SH-SY5Y (cell line): Measurements from ENCODE around the gene ARL10.

ENCODE experiments used
- GATA2 ChIP-seq: IDR thresholded peaks from 2 replicates; pipeline ENCODE4 v1.6.1; 2011; ENCODE audit warnings: mild to moderate bottlenecking, low read depth, low read length
- GATA3 ChIP-seq: IDR thresholded peaks from 2 replicates; pipeline ENCODE4 v1.6.1; 2011; ENCODE audit warnings: low read depth, mild to moderate bottlenecking, low read length, moderate library complexity

ARL10 gene

GRCh38 chr5:176388444-176389134 lies 23.3 kb downstream of the ARL10 start, which contains the start of the genes HIGD2A and NOP16:
HIGD2A (plus strand) TSS chr5:176388751; CDS start chr5:176388820, 69 bp downstream.
NOP16 (minus strand) TSS chr5:176388598; CDS start chr5:176388539, 59 bp downstream.
- TF ChIP-seq GATA2 (no peak), GATA3 (no peak)

- no peak for TF ChIP-seq GATA2
- no peak for TF ChIP-seq GATA3
These were observed 24.1 kb downstream of the ARL10 start for GRCh38 chr5:176389135-176390123.

GRCh38 chr5:176391479-176391878 lies 26.2 kb downstream of the ARL10 start:
- TF ChIP-seq GATA2, result no peak
- no peak for TF ChIP-seq GATA3

- TF ChIP-seq GATA3 (no peak), GATA2 (no peak)
These were observed 26.7 kb downstream of the ARL10 start for GRCh38 chr5:176391999-176392398.

GRCh38 chr5:176392526-176392925 lies 27.2 kb downstream of the ARL10 start:
- TF ChIP-seq GATA3, result no peak

GRCh38 chr5:176394096-176394495 lies 28.8 kb downstream of the ARL10 start:
- TF ChIP-seq GATA2, result no peak
- no peak for TF ChIP-seq GATA3

DNA sequence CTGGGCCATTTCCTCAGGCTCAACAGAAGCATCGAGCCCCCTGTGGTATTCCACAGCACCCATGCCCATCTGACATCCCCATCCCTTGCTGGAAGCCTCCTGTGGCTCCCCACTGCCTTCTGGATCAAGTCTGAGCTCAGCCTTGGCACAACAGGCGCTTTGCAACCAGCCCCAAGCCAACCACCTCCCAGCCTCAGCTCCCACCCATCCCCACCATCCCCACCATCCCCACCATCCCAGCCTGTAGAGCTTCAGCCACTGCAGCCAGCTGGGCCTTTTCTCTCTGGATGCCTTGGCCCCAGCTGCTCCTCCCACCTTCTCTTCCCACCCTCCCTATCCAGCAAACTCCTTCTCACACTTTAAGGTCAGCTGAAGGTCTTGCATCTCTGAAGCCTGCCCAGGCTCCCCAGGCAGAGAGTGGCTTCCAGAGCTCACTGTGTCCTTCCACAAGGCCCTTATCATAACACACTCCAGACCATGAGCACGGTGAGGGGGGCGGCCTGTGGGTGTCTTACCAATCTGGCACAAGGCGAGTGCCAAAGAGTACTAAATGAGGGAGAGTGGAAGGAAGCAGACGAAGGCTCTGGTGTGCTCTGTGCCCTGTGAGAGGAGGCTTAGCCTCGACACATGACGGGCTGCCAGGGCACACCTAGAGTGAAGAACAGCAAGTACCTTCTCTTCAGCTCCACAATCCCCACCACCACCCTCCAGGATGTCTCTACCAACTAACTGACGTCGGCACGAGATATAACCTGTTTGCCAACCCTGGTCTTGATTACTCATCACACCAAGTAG lies 29.8 kb downstream of the ARL10 start:
- no peak for TF ChIP-seq GATA3
- no peak for TF ChIP-seq GATA2

GRCh38 chr5:176396330-176396729 lies 31.0 kb downstream of the ARL10 start:
- TF ChIP-seq GATA2, result no peak
- TF ChIP-seq GATA3, result no peak

- TF ChIP-seq GATA3 (no peak), GATA2 (no peak)
These were observed 32.6 kb downstream of the ARL10 start for GRCh38 chr5:176397736-176398420.

- TF ChIP-seq GATA2 (no peak), GATA3 (no peak)
These were observed 35.3 kb downstream of the ARL10 start for GRCh38 chr5:176400382-176401156.

GRCh38 chr5:176401281-176402205 lies 36.3 kb downstream of the ARL10 start:
- TF ChIP-seq GATA3, result no peak
- TF ChIP-seq GATA2, result no peak

DNA sequence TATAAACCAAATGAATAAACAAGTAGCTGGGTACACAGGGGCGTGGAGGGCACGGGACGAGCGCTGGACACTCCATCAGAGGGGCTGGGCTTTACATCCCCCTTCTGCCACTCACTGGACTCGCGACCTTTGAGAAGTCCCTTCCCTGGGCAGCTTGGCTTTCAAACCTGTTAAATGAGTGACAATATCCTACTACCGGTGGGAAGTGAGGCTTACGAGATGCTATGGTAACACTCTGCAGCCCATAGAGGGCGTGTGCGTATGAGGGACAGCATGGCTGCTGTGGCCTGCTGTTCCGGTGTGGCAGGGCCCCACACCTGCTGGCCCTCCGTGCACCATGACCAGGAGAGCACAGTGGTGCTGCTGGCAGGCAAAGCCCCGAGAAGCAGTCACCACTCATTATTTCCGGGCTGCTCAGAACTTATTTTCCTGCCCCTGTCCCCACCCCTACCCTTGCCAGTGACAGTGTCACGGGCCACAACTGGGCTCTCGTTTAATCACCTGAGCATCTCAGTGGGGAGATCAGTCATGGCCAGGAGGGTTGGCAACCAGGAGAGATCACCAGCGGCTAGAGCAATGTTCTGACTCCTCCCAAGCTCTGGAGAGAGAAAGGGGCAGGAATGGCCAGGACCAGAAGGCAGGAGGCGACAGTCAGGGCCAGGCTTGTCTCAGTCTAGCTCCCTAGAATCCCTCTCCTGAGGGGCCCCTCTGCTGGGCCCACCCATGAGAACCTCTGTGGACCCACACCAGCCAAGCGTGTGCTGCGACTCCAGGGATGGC lies 40.6 kb downstream of the ARL10 start:
- TF ChIP-seq GATA3, result no peak
- TF ChIP-seq GATA2, result no peak
